ENCODE measurements around the gene TAS2R41.

DNA sequence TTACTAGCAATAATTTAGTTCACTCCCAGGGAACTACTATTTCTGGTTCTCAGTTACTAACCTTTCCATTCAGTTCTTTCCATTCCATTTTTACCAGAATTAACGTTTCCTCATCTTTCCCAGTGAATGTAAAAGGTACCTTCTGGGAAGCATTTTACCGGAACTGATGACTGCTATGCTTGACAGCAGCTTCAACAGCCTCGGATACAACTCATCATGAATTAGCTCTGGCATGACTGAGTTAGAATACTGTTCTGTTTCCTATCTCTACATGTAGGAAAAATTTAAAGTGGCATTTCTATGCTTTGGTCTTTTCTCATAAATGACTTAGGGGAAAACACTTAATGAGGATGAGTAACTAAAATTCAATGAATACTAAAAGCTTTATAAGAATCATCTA is 18.6 kb downstream of the TAS2R41 start:
- no peak for TF ChIP-seq EZH2 (IDR thresholded peaks at IDR 0.05; ENCODE audit: low read length)
- TF ChIP-seq, protein P1, sequence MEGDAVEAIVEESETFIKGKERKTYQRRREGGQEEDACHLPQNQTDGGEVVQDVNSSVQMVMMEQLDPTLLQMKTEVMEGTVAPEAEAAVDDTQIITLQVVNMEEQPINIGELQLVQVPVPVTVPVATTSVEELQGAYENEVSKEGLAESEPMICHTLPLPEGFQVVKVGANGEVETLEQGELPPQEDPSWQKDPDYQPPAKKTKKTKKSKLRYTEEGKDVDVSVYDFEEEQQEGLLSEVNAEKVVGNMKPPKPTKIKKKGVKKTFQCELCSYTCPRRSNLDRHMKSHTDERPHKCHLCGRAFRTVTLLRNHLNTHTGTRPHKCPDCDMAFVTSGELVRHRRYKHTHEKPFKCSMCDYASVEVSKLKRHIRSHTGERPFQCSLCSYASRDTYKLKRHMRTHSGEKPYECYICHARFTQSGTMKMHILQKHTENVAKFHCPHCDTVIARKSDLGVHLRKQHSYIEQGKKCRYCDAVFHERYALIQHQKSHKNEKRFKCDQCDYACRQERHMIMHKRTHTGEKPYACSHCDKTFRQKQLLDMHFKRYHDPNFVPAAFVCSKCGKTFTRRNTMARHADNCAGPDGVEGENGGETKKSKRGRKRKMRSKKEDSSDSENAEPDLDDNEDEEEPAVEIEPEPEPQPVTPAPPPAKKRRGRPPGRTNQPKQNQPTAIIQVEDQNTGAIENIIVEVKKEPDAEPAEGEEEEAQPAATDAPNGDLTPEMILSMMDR (optimal IDR thresholded peaks at IDR 0.05 in 1 of 3, IDR thresholded peaks at IDR 0.05 in 1 of 3, conservative IDR thresholded peaks at IDR 0.05 in 1 of 3; ENCODE audit: extremely low read depth in 1 of 3, insufficient read depth in 2 of 3, low read length in 3 of 3): no peak
